WERI-Rb-1 (cell line): Measurements from ENCODE around the gene CHTF18.
A peak's percentile ranks its signal among the peaks of the same experiment; 100 is the strongest.

Experiments
- DNase-seq: peaks from one replicate; pipeline ENCODE4 v3.0.0-alpha.2; 2020
- H3K27ac ChIP-seq: fragments of 250-450 bp; sonication (Bioruptor Pico); 2 replicates; pipeline ENCODE4 v1.5.1; 2020; ENCODE audit warnings: mild to moderate bottlenecking, moderate library complexity
- H3K27me3 ChIP-seq: fragments of 250-450 bp; sonication (Bioruptor Pico); 2 replicates; pipeline ENCODE4 v1.5.1; 2021; ENCODE audit warnings: mild to moderate bottlenecking, low read depth, moderate library complexity; ENCODE audit not compliant: insufficient read depth, severe bottlenecking
- H3K36me3 ChIP-seq: fragments of 250-450 bp; sonication (Bioruptor Pico); 2 replicates; pipeline ENCODE4 v1.5.1; 2020; ENCODE audit warnings: mild to moderate bottlenecking, moderate library complexity
- H3K4me3 ChIP-seq: 2 replicates; pipeline ENCODE4 v1.5.1; 2011; ENCODE audit warnings: low read depth, mild to moderate bottlenecking, control low read depth, low read length
- H3K9me3 ChIP-seq: fragments of 250-450 bp; sonication (Bioruptor Pico); 2 replicates; pipeline ENCODE4 v1.5.1; 2021; ENCODE audit warnings: mild to moderate bottlenecking, moderate library complexity; ENCODE audit not compliant: severe bottlenecking
- CTCF ChIP-seq: IDR thresholded peaks from 2 replicates; pipeline ENCODE4 v1.5.1; 2011; ENCODE audit warnings: low read depth, mild to moderate bottlenecking, control low read depth, inconsistent platforms, low read length

Gene CHTF18

DNA sequence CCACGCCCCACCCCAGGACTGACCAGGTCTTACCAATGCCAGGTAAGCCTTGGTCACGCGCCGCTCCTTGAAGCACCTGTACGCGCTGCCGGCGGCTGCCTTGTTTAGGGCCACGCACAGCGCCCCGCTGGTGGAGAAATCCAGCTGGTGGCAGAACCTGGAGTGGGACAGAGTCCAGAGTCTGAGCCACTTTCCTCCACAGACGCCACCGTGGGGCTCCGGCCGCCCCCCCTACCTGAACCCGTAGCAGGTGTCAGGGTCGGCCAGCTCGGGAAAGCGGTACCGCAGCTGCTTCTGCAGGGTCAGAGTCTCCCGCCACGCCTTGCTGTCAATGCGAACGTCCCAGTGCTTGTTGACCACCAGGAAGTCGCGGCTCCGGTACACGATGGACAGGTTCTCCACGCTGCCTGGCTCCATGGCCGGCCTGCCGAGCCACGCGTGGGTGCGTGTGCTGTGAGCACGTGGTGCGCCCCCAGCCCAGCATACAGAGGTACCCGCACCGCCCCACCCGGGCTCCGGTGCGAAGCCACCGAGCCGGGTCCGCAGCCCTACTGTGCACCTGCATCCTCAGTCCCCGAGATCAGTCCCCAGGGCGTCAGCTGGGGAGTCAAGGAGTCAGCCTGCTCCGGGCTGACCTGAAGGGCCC is 976 bp upstream of the CHTF18 start:
- no peak for DNase-seq
- H3K9me3 ChIP-seq = no peaks in the 10 kb centered on the region
- no peak for TF ChIP-seq CTCF
- H3K27ac ChIP-seq = peak overlapping the region; percentile 76
- H3K4me3 ChIP-seq = peak overlapping the region; percentile 75
- H3K36me3 ChIP-seq = peaks cover 57% of the 10 kb centered on the region
- H3K27me3 ChIP-seq = no peaks in the 10 kb centered on the region

- Histone ChIP-seq H3K4me3 (peak within 1 kb of the TSS; percentile 75), H3K36me3 (peaks cover 63% of the 10 kb centered on the region), H3K9me3 (no peaks in the 10 kb centered on the region), H3K27ac (peak within 1 kb of the TSS; percentile 90), H3K27me3 (no peaks in the 10 kb centered on the region)
- no peak for DNase-seq
- no peak for TF ChIP-seq CTCF
These were observed 432 bp upstream of the CHTF18 start, which contains the start of gene RPUSD1 for GRCh38 chr16:787978-788398. Gene RPUSD1, minus strand, starts transcription at chr16:788381. Its CDS starts 644 bp downstream, at chr16:787737.

DNA sequence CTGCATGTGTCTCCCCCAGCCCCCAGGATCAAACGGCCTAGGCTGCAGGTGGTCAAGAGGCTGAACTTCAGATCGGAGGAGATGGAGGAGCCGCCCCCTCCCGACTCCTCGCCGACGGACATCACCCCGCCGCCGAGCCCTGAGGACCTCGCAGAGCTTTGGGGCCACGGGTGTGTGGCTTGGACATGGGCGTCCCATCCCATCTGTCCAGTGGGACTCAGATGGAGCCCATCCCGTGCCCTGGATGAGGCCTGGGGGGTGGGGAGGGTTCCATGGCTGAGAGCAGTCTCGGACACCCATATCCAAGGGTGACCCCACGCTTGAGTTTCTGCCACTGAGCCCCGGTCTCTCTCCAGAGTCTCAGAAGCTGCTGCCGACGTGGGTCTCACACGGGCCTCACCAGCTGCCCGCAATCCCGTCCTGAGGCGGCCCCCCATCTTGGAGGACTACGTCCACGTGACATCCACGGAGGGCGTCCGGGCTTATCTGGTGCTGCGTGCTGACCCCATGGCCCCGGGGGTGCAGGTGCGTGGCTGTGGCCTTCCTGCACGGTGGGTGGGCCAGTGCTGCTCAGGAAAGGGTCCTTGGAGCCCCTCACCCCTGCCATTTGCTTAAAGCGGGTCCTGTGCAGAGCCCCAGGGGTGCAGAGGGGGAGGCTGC is 901 bp downstream of the CHTF18 start:
- TF ChIP-seq CTCF = no peak
- no peaks in the 10 kb centered on the region for H3K9me3 ChIP-seq
- DNase-seq = no peak
- H3K4me3 ChIP-seq = peak overlapping the region; percentile 62
- H3K27ac ChIP-seq = peak overlapping the region; percentile 90
- H3K27me3 ChIP-seq = no peaks in the 10 kb centered on the region
- H3K36me3 ChIP-seq = peaks cover 75% of the 10 kb centered on the region

DNA sequence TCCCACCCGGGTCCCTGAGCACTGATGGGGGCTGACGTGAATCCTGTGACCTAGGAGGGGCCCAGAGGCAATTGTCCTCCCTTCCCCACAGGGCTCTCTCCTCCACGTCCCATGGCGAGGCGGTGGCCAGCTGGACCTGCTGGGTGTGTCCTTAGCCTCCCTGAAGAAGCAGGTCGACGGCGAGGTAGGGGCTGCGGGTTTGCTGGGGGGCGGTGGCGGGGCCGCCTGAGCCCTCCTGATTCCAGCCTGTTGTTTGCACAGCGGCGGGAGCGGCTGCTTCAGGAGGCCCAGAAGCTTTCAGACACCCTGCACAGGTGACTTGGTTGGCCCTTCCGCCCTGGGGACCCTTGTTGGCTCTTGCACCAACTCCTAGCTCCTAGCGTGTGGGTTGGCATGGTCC is 1.7 kb downstream of the CHTF18 start:
- TF ChIP-seq CTCF = no peak
- Histone ChIP-seq H3K4me3 (no peak overlapping the region), H3K36me3 (peaks cover 70% of the 10 kb centered on the region), H3K27ac (no peak overlapping the region), H3K9me3 (no peaks in the 10 kb centered on the region), H3K27me3 (no peaks in the 10 kb centered on the region)
- DNase-seq = no peak

- peaks cover 67% of the 10 kb centered on the region for H3K36me3 ChIP-seq
These were observed 2.7 kb downstream of the CHTF18 start for GRCh38 chr16:791131-791530.

More at GRCh38 chr16:791131-791530, 2.7 kb downstream of the CHTF18 start:
- H3K27me3 ChIP-seq = no peaks in the 10 kb centered on the region
- no peak overlapping the region for H3K4me3 ChIP-seq
- TF ChIP-seq CTCF = no peak
- DNase-seq = no peak
- H3K27ac ChIP-seq = no peak overlapping the region
- no peaks in the 10 kb centered on the region for H3K9me3 ChIP-seq
